H9 (cell line): Measurements from ENCODE around the gene MAP4K3. TPM values are rescaled to one million over a fixed set of nuclear protein-coding genes. Genes with fewer than 3 reads are reported as not detected.

ENCODE experiments used
- DNase-seq: peaks from one replicate; pipeline ENCODE4 v3.0.0-alpha.2; 2017
- H2AFZ ChIP-seq: one replicate; pipeline ENCODE4 v1.6.1; 2013; ENCODE audit warnings: mild to moderate bottlenecking, low read length, control low read depth, moderate library complexity
- H2AK5ac ChIP-seq: 2 replicates; pipeline ENCODE4 v1.6.1; 2013; ENCODE audit warnings: low read length, control low read depth, mixed read lengths; ENCODE audit not compliant: insufficient read length
- H2BK120ac ChIP-seq: one replicate; pipeline ENCODE4 v1.6.1; 2013; ENCODE audit warnings: low read depth, mild to moderate bottlenecking, low read length, control low read depth, inconsistent platforms; ENCODE audit not compliant: poor library complexity, severe bottlenecking
- H2BK12ac ChIP-seq: 2 replicates; pipeline ENCODE4 v1.6.1; 2013; ENCODE audit warnings: low read length, control low read depth, mixed read lengths, low read depth; ENCODE audit not compliant: insufficient read length
- H2BK15ac ChIP-seq: 2 replicates; pipeline ENCODE4 v1.6.1; 2013; ENCODE audit warnings: low read depth, low read length, control low read depth
- H2BK20ac ChIP-seq: one replicate; pipeline ENCODE4 v1.6.1; 2013; ENCODE audit warnings: low read depth, mild to moderate bottlenecking, low read length, control low read depth, inconsistent platforms; ENCODE audit not compliant: poor library complexity, severe bottlenecking
- H2BK5ac ChIP-seq: 2 replicates; pipeline ENCODE4 v1.6.1; 2013; ENCODE audit warnings: low read length, control low read depth, mixed read lengths; ENCODE audit not compliant: insufficient read length
- H3K14ac ChIP-seq: 2 replicates; pipeline ENCODE4 v1.6.1; 2013; ENCODE audit warnings: low read length, control low read depth; ENCODE audit not compliant: insufficient read depth
- H3K18ac ChIP-seq: 2 replicates; pipeline ENCODE4 v1.6.1; 2013; ENCODE audit warnings: low read depth, mild to moderate bottlenecking, mixed read lengths, low read length, control low read depth; ENCODE audit not compliant: insufficient read length
- H3K23ac ChIP-seq: 2 replicates; pipeline ENCODE4 v1.6.1; 2013; ENCODE audit warnings: low read length, control low read depth, mixed read lengths, low read depth; ENCODE audit not compliant: insufficient read length
- H3K23me2 ChIP-seq: 2 replicates; pipeline ENCODE4 v1.6.1; 2013; ENCODE audit warnings: low read depth, mild to moderate bottlenecking, mixed read lengths, low read length, control low read depth; ENCODE audit not compliant: insufficient read length, poor library complexity, severe bottlenecking
- H3K27ac ChIP-seq: 2 replicates; pipeline ENCODE4 v1.5.1; 2013; ENCODE audit warnings: low read length, control low read depth, mixed read lengths, low read depth; ENCODE audit not compliant: insufficient read length
- H3K27me3 ChIP-seq: 2 replicates; pipeline ENCODE4 v1.6.1; 2013; ENCODE audit warnings: low read length, control low read depth, inconsistent platforms; ENCODE audit not compliant: insufficient read depth
- H3K4ac ChIP-seq: 2 replicates; pipeline ENCODE4 v1.6.1; 2013; ENCODE audit warnings: low read depth, mild to moderate bottlenecking, control low read depth, inconsistent platforms, low read length, moderate library complexity
- H3K4me1 ChIP-seq: 2 replicates; pipeline ENCODE4 v1.6.1; 2013; ENCODE audit warnings: low read length, control low read depth, inconsistent platforms; ENCODE audit not compliant: insufficient read depth
- H3K4me2 ChIP-seq: 2 replicates; pipeline ENCODE4 v1.6.1; 2013; ENCODE audit warnings: low read length, control low read depth, mixed read lengths; ENCODE audit not compliant: insufficient read length, insufficient read depth
- H3K56ac ChIP-seq: 2 replicates; pipeline ENCODE4 v1.6.1; 2013; ENCODE audit warnings: low read depth, mild to moderate bottlenecking, mixed read lengths, low read length, control low read depth; ENCODE audit not compliant: insufficient read length
- H3K79me1 ChIP-seq: 2 replicates; pipeline ENCODE4 v1.6.1; 2013; ENCODE audit warnings: low read depth, mild to moderate bottlenecking, moderate library complexity, low read length, control low read depth, inconsistent platforms; ENCODE audit not compliant: insufficient read depth, poor library complexity, severe bottlenecking
- H3K79me2 ChIP-seq: 2 replicates; pipeline ENCODE4 v1.6.1; 2013; ENCODE audit warnings: low read length, control low read depth, inconsistent platforms; ENCODE audit not compliant: insufficient read depth
- H3K9ac ChIP-seq: 2 replicates; pipeline ENCODE4 v1.6.1; 2013; ENCODE audit warnings: low read length, control low read depth, mixed read lengths; ENCODE audit not compliant: insufficient read length; ENCODE audit errors: extremely low read depth
- H3K9me3 ChIP-seq: one replicate; pipeline ENCODE4 v1.6.1; 2013; ENCODE audit warnings: low read depth, low read length, inconsistent platforms; ENCODE audit not compliant: control insufficient read depth
- H3T11ph ChIP-seq: one replicate; pipeline ENCODE4 v1.6.1; 2013; ENCODE audit warnings: mild to moderate bottlenecking, low read length, control low read depth, inconsistent platforms
- H4K20me1 ChIP-seq: one replicate; pipeline ENCODE4 v1.6.1; 2013; ENCODE audit not compliant: control insufficient read depth, insufficient read length, insufficient read depth
- H4K5ac ChIP-seq: 2 replicates; pipeline ENCODE4 v1.6.1; 2013; ENCODE audit warnings: low read depth, mild to moderate bottlenecking, mixed read lengths, low read length, control low read depth; ENCODE audit not compliant: insufficient read length
- H4K8ac ChIP-seq: replicated peaks from 2 replicates; pipeline ENCODE4 v1.6.1; 2013; ENCODE audit warnings: low read length, control low read depth, mixed read lengths, low read depth; ENCODE audit not compliant: insufficient read length
- H4K91ac ChIP-seq: 2 replicates; pipeline ENCODE4 v1.6.1; 2013; ENCODE audit warnings: low read depth, mild to moderate bottlenecking, moderate library complexity, mixed read lengths, low read length, control low read depth; ENCODE audit not compliant: insufficient read length
- H3K27ac Mint-ChIP-seq, 3 experiments: 2 replicates in 2 of 3; 3 replicates in 1 of 3; pipeline ENCODE4 v1.8.0; 2020 to 2021; ENCODE audit warnings: mixed read lengths in 3 of 3, mild to moderate bottlenecking in 1 of 3, moderate library complexity in 1 of 3
- H3K27me3 Mint-ChIP-seq: 2 replicates; pipeline ENCODE4 v1.8.0; 2021; ENCODE audit warnings: low read depth, mild to moderate bottlenecking, moderate library complexity, mixed read lengths
- H3K36me3 Mint-ChIP-seq, 3 experiments: 2 replicates in 2 of 3; 3 replicates in 1 of 3; pipeline ENCODE4 v1.8.0; 2020 to 2021; ENCODE audit warnings: low read depth in 3 of 3, mixed read lengths in 3 of 3; ENCODE audit not compliant: insufficient read depth in 1 of 3
- H3K4me1 Mint-ChIP-seq, 2 experiments: 2 replicates each; pipeline ENCODE4 v1.8.0; 2020; ENCODE audit warnings: mixed read lengths in 2 of 2
- H3K4me3 Mint-ChIP-seq, 2 experiments: 2 replicates in 1 of 2; 3 replicates in 1 of 2; pipeline ENCODE4 v1.8.0; 2020 to 2021; ENCODE audit warnings: mild to moderate bottlenecking in 2 of 2, mixed read lengths in 2 of 2, moderate library complexity in 1 of 2
- H3K9me3 Mint-ChIP-seq, 2 experiments: 2 replicates in 1 of 2; 3 replicates in 1 of 2; pipeline ENCODE4 v1.8.0; 2020; ENCODE audit warnings: mild to moderate bottlenecking in 2 of 2, mixed read lengths in 2 of 2, moderate library complexity in 1 of 2
- WGBS: extraction: QIAGEN DNeasy Blood & Tissue Kit; methylation state at CpG from one replicate; pipeline ENCODE4 v1.1.7; 2013; ENCODE audit warnings: missing lambda C conversion rate, low lambda C conversion rate, mixed read lengths; ENCODE audit not compliant: insufficient read length; ENCODE audit errors: extremely low coverage; 5-methylcytosine and 5-hydroxymethylcytosine counted together
- total RNA-seq: library from RNA; stranded (reverse); gene quantifications from 2 replicates; pipeline ENCODE4 v1.2.1, GENCODE V29; 2021
- TF ChIP-seq, protein P1 (sequence below): fragments of 200-600 bp; sonication (generic); conservative IDR thresholded peaks from 3 replicates; pipeline ENCODE4 v1.8.0; 2021; ENCODE audit warnings: antibody characterized with exemption, mild to moderate bottlenecking

Gene MAP4K3
- total RNA-seq, 1 experiment from 2014 or later, result 37.9 TPM

DNA sequence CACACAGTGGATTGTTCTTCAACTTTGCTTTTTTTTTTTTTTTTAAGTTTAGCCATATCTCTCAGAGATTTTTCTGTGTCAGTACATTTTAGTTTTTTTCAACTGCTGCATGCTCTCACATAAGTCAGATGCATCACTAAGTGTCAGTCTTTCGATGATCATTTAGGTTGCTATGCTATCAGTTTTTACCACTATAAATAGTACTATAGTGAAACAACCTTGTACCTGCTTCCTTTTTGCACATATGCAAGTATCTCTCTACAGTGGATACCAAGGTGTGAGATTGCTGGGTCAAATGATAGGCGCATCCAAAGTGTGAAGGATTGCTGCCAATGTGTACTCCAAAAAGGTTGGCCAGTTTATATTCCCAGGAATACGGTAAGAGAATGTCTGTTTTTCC, 33.5 kb upstream of the MAP4K3 start:
- Histone ChIP-seq H2BK5ac (no peak overlapping the region), H2BK20ac (no peak overlapping the region), H3K4ac (no peak overlapping the region), H4K8ac (no peak overlapping the region), H3K56ac (no peak overlapping the region), H3K14ac (no peak overlapping the region), H4K20me1 (no peaks in the 10 kb centered on the region), H4K5ac (no peak overlapping the region), H3K18ac (no peak overlapping the region), H3K79me2 (no peaks in the 10 kb centered on the region), H3K4me2 (no peak overlapping the region), H3K27ac (no peak overlapping the region), H2AFZ (no peak overlapping the region), H4K91ac (no peak overlapping the region), H3K79me1 (no peaks in the 10 kb centered on the region), H3K9ac (no peak overlapping the region), H3T11ph (no peak overlapping the region), H2AK5ac (no peak overlapping the region), H3K9me3 (no peaks in the 10 kb centered on the region), H3K4me1 (no peaks in the 10 kb centered on the region; the same call in 1 of the 2 replicates), H2BK120ac (no peak overlapping the region), H2BK15ac (no peak overlapping the region), H3K23me2 (no peaks in the 10 kb centered on the region), H2BK12ac (no peak overlapping the region), H3K23ac (no peak overlapping the region), H3K27me3 (no peaks in the 10 kb centered on the region)
- Mint-ChIP-seq H3K27ac (no peak overlapping the region), H3K4me3 (no peak overlapping the region), H3K9me3 (no peaks in the 10 kb centered on the region), H3K27me3 (no peaks in the 10 kb centered on the region), H3K36me3 (peaks cover 0 to 3% (median 0%) of the 10 kb centered on the region in 3 experiments; a peak in 3 of 7 replicates), H3K4me1 (peaks cover 22 to 28% of the 10 kb centered on the region in 2 experiments)
- no peak for DNase-seq
- TF ChIP-seq, protein P1, sequence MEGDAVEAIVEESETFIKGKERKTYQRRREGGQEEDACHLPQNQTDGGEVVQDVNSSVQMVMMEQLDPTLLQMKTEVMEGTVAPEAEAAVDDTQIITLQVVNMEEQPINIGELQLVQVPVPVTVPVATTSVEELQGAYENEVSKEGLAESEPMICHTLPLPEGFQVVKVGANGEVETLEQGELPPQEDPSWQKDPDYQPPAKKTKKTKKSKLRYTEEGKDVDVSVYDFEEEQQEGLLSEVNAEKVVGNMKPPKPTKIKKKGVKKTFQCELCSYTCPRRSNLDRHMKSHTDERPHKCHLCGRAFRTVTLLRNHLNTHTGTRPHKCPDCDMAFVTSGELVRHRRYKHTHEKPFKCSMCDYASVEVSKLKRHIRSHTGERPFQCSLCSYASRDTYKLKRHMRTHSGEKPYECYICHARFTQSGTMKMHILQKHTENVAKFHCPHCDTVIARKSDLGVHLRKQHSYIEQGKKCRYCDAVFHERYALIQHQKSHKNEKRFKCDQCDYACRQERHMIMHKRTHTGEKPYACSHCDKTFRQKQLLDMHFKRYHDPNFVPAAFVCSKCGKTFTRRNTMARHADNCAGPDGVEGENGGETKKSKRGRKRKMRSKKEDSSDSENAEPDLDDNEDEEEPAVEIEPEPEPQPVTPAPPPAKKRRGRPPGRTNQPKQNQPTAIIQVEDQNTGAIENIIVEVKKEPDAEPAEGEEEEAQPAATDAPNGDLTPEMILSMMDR, result no peak
- WGBS, result no CpG with 5 or more reads among the region's 3 CpGs
